ENCODE measurements around the gene UNC119B. TPM values are rescaled to one million over a fixed set of nuclear protein-coding genes. Genes with fewer than 3 reads are reported as not detected.

UNC119B gene
- total and polyA plus RNA-seq, 2 experiments from 2014 or later = 9.9 to 51.3 TPM

- Histone ChIP-seq H3K4me3 (peak overlapping the region; percentile 99), H3K27ac (ENCODE audit: low read depth) (no peak overlapping the region), H3K4me2 (peak overlapping the region; percentile 95), H3K27me3 (ENCODE audit: insufficient read depth) (no peaks in the 10 kb centered on the region), H3K9me2 (ENCODE audit: insufficient read depth) (no peaks in the 10 kb centered on the region), H3K79me2 (replicated peaks; ENCODE audit: insufficient read depth) (peaks cover 76% of the 10 kb centered on the region), H3K36me3 (ENCODE audit: insufficient read depth) (peaks cover 8% of the 10 kb centered on the region), H2AFZ (no peak overlapping the region), H3K4me1 (ENCODE audit: insufficient read depth) (peaks cover 62% of the 10 kb centered on the region), H3F3A (replicated peaks; ENCODE audit: low read depth) (peaks cover 18% of the 10 kb centered on the region), H4K20me1 (replicated peaks; ENCODE audit: insufficient read depth) (peaks cover 43% of the 10 kb centered on the region)
- TF ChIP-seq NANOG (IDR thresholded peaks at IDR 0.05; ENCODE audit: borderline replicate concordance) (no peak), CREB1 (CRISPR knock-in tag; IDR thresholded peaks at IDR 0.05; ENCODE audit: low read depth) (no peak), EZH2 (IDR thresholded peaks at IDR 0.05; ENCODE audit: low read depth, unreplicated experiment) (no peak), EZH2phosphoT487 (IDR thresholded peaks at IDR 0.05; ENCODE audit: unreplicated experiment) (no peak), JUNB (IDR thresholded peaks at IDR 0.05; ENCODE audit: unreplicated experiment) (no peak), ZNF114 (CRISPR knock-in tag; IDR thresholded peaks at IDR 0.05) (no peak), CTCF (conservative IDR thresholded peaks at IDR 0.05; ENCODE audit: low read depth in 2 of 2) (no peak), ETS1 (IDR thresholded peaks at IDR 0.05) (no peak), REST (IDR thresholded peaks at IDR 0.05; ENCODE audit: unreplicated experiment) (no peak), ZNF462 (CRISPR knock-in tag; IDR thresholded peaks at IDR 0.05) (no peak), POLR2AphosphoS5 (IDR thresholded peaks at IDR 0.05; ENCODE audit: low read depth) (no peak), ZNF331 (CRISPR knock-in tag; IDR thresholded peaks at IDR 0.05; ENCODE audit: low read depth) (no peak), STAT1 (IDR thresholded peaks at IDR 0.05; ENCODE audit: unreplicated experiment) (no peak)
- Mint-ChIP-seq H3K4me3 (no peak overlapping the region; the same call in 2 of the 3 replicates), H3K36me3 (ENCODE audit: low read depth) (peaks cover 16% of the 10 kb centered on the region), H3K27me3 (ENCODE audit: insufficient read depth, low read depth, poor library complexity) (no peaks in the 10 kb centered on the region), H3K9me3 (no peaks in the 10 kb centered on the region), H3K27ac (no peak overlapping the region), H3K4me1 (peaks cover 60% of the 10 kb centered on the region)
- DNase-seq (ENCODE audit: low spot score) (no peak), ATAC-seq (no peak)
These were observed 20.2 kb upstream of the UNC119B start for GRCh38 chr12:120690083-120690450.
